HUES6 (cell line): Measurements from ENCODE around the gene SKIL.

Source experiments
- H3K27ac ChIP-seq: 2 replicates; pipeline ENCODE4 v1.7.0; 2013; ENCODE audit warnings: low read depth, mild to moderate bottlenecking, low read length, inconsistent platforms
- H3K27me3 ChIP-seq: 2 replicates; pipeline ENCODE4 v1.6.1; 2013; ENCODE audit warnings: low read length; ENCODE audit not compliant: control insufficient read depth, insufficient read depth
- H3K36me3 ChIP-seq: 2 replicates; pipeline ENCODE4 v1.6.1; 2013; ENCODE audit warnings: low read length; ENCODE audit not compliant: control insufficient read depth, insufficient read depth
- H3K4me1 ChIP-seq: 2 replicates; pipeline ENCODE4 v1.6.1; 2013; ENCODE audit warnings: low read length; ENCODE audit not compliant: control insufficient read depth, insufficient read depth
- H3K4me3 ChIP-seq: 2 replicates; pipeline ENCODE4 v1.5.1; 2013; ENCODE audit warnings: low read depth, low read length
- H3K9ac ChIP-seq: one replicate; pipeline ENCODE4 v1.6.1; 2013; ENCODE audit warnings: mild to moderate bottlenecking, low read length
- H3K9me3 ChIP-seq: 2 replicates; pipeline ENCODE4 v1.6.1; 2013; ENCODE audit warnings: low read depth, low read length; ENCODE audit not compliant: control insufficient read depth, insufficient read depth

Gene SKIL

GRCh38 chr3:170410428-170411029 lies 53.0 kb downstream of the SKIL start:
- Histone ChIP-seq H3K9me3 (no peaks in the 10 kb centered on the region), H3K4me1 (no peaks in the 10 kb centered on the region), H3K27ac (no peak overlapping the region), H3K4me3 (no peak overlapping the region), H3K36me3 (no peaks in the 10 kb centered on the region), H3K9ac (no peak overlapping the region), H3K27me3 (no peaks in the 10 kb centered on the region)

DNA sequence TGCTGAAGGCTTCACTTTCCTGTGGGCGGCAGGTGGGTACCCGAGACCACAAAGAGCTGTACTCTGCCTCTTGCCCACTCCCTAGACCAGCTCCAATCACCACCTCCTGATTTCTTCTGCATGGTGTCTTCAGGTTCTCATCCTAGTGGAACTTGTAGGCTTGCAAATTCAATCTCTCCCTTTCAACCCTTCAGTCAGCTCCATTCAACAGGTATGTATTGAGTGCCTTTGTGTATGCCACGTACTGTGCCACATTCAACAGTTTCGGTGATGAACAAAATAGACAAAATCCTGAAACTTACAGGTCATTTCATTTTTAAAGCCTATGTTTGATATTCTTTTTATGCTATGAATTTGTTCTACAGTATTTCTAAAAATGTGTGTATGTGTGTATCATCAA lies 55.8 kb downstream of the SKIL start:
- Histone ChIP-seq H3K4me1 (no peaks in the 10 kb centered on the region), H3K4me3 (no peak overlapping the region), H3K27me3 (peaks cover 18% of the 10 kb centered on the region), H3K9ac (no peak overlapping the region), H3K27ac (no peak overlapping the region), H3K9me3 (no peaks in the 10 kb centered on the region), H3K36me3 (no peaks in the 10 kb centered on the region)

GRCh38 chr3:170414202-170414663 lies 56.7 kb downstream of the SKIL start:
- no peak overlapping the region for H3K27ac ChIP-seq
- H3K9me3 ChIP-seq: no peaks in the 10 kb centered on the region
- no peaks in the 10 kb centered on the region for H3K36me3 ChIP-seq
- no peaks in the 10 kb centered on the region for H3K4me1 ChIP-seq
- H3K9ac ChIP-seq: no peak overlapping the region
- H3K27me3 ChIP-seq: peaks cover 27% of the 10 kb centered on the region
- H3K4me3 ChIP-seq: no peak overlapping the region

DNA sequence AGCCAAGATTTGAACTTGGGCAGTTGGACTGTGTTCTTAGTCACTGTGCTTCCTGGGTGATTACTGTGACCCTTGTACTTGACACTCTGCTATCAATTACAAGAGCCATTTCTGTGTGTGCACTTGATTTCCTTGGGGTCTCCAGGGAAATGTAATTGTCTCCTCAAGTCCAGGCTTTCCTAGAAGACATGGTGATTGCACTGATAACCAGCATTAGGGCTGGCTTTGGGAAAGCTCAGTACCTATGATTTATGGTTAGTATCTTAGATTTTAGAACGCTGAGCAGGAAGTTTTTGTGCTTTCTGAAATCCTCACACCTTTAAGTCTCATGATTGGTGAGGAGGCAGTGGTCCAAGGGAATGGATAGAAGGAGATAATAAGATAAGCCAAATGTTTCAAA lies 59.6 kb downstream of the SKIL start:
- Histone ChIP-seq H3K9me3 (no peaks in the 10 kb centered on the region), H3K4me1 (peaks cover 10% of the 10 kb centered on the region; the same call in 1 of the 2 replicates), H3K4me3 (no peak overlapping the region), H3K9ac (no peak overlapping the region), H3K36me3 (no peaks in the 10 kb centered on the region), H3K27me3 (peaks cover 45% of the 10 kb centered on the region), H3K27ac (no peak overlapping the region)

GRCh38 chr3:170418422-170419398 lies 61.2 kb downstream of the SKIL start, which contains the start of gene CLDN11:
Gene CLDN11, plus strand, starts transcription at chr3:170418868. Its CDS starts 199 bp downstream, at chr3:170419067.
- peak within 1 kb of the TSS; percentile 55 for H3K9ac ChIP-seq
- no peak within 1 kb of the TSS for H3K27ac ChIP-seq
- peaks cover 45% of the 10 kb centered on the region for H3K27me3 ChIP-seq
- no peaks in the 10 kb centered on the region for H3K9me3 ChIP-seq
- no peaks in the 10 kb centered on the region; the same call in 1 of the 2 replicates for H3K36me3 ChIP-seq
- H3K4me3 ChIP-seq: peak within 1 kb of the TSS; percentile 62
- H3K4me1 ChIP-seq: peaks cover 10% of the 10 kb centered on the region; the same call in 1 of the 2 replicates

DNA sequence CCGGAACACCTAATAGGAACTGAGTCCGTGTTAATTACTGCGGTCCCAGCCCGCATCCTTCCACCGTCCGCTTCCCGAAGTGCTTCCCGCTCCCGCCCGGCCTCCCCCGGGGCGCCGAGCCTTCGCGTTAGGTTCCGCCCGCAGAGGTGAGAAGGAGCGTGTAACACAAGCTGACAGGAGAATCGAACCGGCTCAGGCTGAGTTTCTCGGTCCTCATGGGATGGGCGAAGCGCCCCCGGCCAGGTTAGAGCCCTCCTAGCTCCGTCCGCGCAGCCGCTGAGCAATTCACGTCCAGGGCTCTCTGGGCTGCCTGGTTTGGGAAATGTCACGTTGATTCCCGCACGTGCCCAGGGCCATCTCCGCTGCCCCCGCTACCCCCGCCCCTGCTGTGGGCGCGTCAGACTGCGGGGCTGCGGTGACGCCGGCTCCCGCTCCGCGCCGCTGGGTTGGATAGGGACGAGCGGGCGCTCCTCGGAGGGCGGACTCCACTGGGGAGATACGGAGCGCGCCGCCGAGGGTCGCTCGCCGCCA lies 62.1 kb downstream of the SKIL start:
- H3K36me3 ChIP-seq: peaks cover 5% of the 10 kb centered on the region; the same call in 1 of the 2 replicates
- no peaks in the 10 kb centered on the region for H3K9me3 ChIP-seq
- H3K27ac ChIP-seq: no peak overlapping the region
- peak overlapping the region; percentile 55 for H3K9ac ChIP-seq
- H3K4me3 ChIP-seq: peak overlapping the region; percentile 62
- peaks cover 45% of the 10 kb centered on the region for H3K27me3 ChIP-seq
- peaks cover 10% of the 10 kb centered on the region; the same call in 1 of the 2 replicates for H3K4me1 ChIP-seq

- peaks cover 45% of the 10 kb centered on the region for H3K27me3 ChIP-seq
- no peaks in the 10 kb centered on the region for H3K9me3 ChIP-seq
- H3K4me1 ChIP-seq: peaks cover 10% of the 10 kb centered on the region; the same call in 1 of the 2 replicates
- H3K36me3 ChIP-seq: peaks cover 7% of the 10 kb centered on the region; the same call in 1 of the 2 replicates
- peak overlapping the region; percentile 55 for H3K9ac ChIP-seq
- no peak overlapping the region for H3K27ac ChIP-seq
- H3K4me3 ChIP-seq: peak overlapping the region; percentile 62
These were observed 62.8 kb downstream of the SKIL start for GRCh38 chr3:170420307-170420821.

GRCh38 chr3:170421111-170421641 lies 63.7 kb downstream of the SKIL start:
- Histone ChIP-seq H3K27ac (no peak overlapping the region), H3K27me3 (peaks cover 45% of the 10 kb centered on the region), H3K9me3 (no peaks in the 10 kb centered on the region), H3K36me3 (peaks cover 8% of the 10 kb centered on the region; the same call in 1 of the 2 replicates), H3K9ac (no peak overlapping the region), H3K4me1 (peaks cover 18% of the 10 kb centered on the region), H3K4me3 (peak overlapping the region; percentile 28; the same call in 1 of the 2 replicates)

DNA sequence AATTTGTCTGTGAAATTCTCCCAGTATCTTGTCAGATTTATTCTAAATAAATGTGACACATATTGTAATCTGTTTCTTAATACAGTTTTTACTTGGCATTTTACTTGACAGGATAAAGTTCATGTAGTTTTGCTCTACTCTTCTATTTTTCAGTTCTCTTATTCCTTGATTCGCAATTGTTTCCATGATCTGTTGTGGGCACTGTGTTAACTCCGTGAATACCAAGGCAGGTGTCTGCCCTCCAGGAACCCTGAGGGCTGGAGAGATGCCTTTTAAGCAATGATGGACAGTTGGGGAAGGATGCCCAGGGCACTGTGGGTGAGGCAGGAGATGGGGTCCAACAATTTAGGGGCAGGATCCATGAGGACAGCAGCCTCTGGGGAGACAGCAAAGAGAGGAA lies 64.2 kb downstream of the SKIL start:
- no peak overlapping the region for H3K4me3 ChIP-seq
- no peaks in the 10 kb centered on the region for H3K9me3 ChIP-seq
- no peak overlapping the region for H3K27ac ChIP-seq
- H3K9ac ChIP-seq: no peak overlapping the region
- peaks cover 11% of the 10 kb centered on the region; the same call in 1 of the 2 replicates for H3K36me3 ChIP-seq
- H3K4me1 ChIP-seq: peaks cover 21% of the 10 kb centered on the region
- peaks cover 43% of the 10 kb centered on the region for H3K27me3 ChIP-seq

DNA sequence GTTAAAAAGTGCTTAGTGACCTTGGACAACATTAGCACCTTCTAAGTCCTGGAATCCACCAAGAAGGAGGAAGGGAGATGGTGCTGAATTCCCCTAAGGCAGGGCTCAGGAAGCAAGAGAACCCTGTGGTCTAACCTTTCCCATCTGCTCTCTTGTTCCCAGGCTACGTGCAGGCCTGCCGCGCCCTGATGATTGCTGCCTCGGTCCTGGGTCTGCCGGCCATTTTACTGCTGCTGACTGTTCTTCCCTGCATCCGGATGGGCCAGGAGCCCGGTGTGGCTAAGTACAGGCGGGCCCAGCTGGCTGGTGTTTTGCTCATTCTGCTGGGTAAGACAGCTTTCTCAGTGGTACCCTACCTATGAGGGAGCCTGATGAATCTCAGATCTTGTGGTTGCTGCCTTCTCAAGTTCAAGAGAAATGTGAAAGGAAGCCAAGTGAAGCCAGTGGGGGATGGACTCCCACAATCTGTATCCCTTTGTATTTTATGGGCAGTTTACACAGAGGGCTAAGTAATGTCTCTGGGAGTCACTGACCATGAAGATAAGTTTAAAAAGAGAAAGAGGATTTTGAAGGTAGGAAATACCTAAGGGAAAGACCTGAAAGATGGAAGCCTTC lies 65.6 kb downstream of the SKIL start:
- no peak overlapping the region for H3K4me3 ChIP-seq

More for the DNA sequence above, 65.6 kb downstream of the SKIL start:
- H3K27ac ChIP-seq: no peak overlapping the region
- H3K9me3 ChIP-seq: no peaks in the 10 kb centered on the region
- peaks cover 11% of the 10 kb centered on the region; the same call in 1 of the 2 replicates for H3K36me3 ChIP-seq
- H3K4me1 ChIP-seq: peaks cover 21% of the 10 kb centered on the region
- peaks cover 29% of the 10 kb centered on the region for H3K27me3 ChIP-seq
- H3K9ac ChIP-seq: no peak overlapping the region
